ENCODE data around the gene IFT20. TPM values are rescaled to one million over a fixed set of nuclear protein-coding genes. Genes with fewer than 3 reads are reported as not detected.

Gene IFT20
- total and polyA plus RNA-seq, 9 of the 15 experiments (the other 6 are each of a cell fraction or from before 2014, with no cell fraction given) = 11.2 to 38.6 (median 20.1) TPM

GRCh38 chr17:28370035-28370743 lies 34.9 kb upstream of the IFT20 start, which contains the start of gene VTN (continued):
- TF ChIP-seq ATF4 (CRISPR knock-in tag; IDR thresholded peaks at IDR 0.05) (no peak), ZNF644 (tag; IDR thresholded peaks at IDR 0.05; ENCODE audit: low read depth) (no peak), FOS (IDR thresholded peaks at IDR 0.05; ENCODE audit: extremely low read depth, insufficient read length) (no peak), RAD21 (CRISPR knock-in tag; conservative IDR thresholded peaks at IDR 0.05 in 1 of 2, IDR thresholded peaks at IDR 0.05 in 1 of 2) (peak in 1 of 2 experiments; percentile 29; a peak in 2 of 4 replicates), YBX1 (IDR thresholded peaks at IDR 0.05) (no peak), ZC3H8 (IDR thresholded peaks at IDR 0.05) (no peak), NR2C2 (CRISPR knock-in tag; IDR thresholded peaks at IDR 0.05) (no peak), NR2C2 (tag; IDR thresholded peaks at IDR 0.05) (peak; percentile 81; the same call in 1 of the 2 replicates), PPARD (CRISPR knock-in tag; IDR thresholded peaks at IDR 0.05) (no peak), CHD1 (IDR thresholded peaks at IDR 0.05; ENCODE audit: low read length) (no peak), ZNF140 (CRISPR knock-in tag; IDR thresholded peaks at IDR 0.05) (no peak), HNRNPLL (IDR thresholded peaks at IDR 0.05; ENCODE audit: low read depth, low read length, poor library complexity, severe bottlenecking) (peak; percentile 52), ZNF324 (CRISPR knock-in tag; IDR thresholded peaks at IDR 0.05) (no peak), WHSC1 (IDR thresholded peaks at IDR 0.05; ENCODE audit: low read length) (no peak), JUN (IDR thresholded peaks at IDR 0.05; ENCODE audit: borderline replicate concordance, low read depth, low read length) (peak; percentile 42; the same call in 1 of the 2 replicates), JUN (CRISPR knock-in tag; IDR thresholded peaks at IDR 0.05; ENCODE audit: borderline replicate concordance) (no peak), ZBTB43 (CRISPR knock-in tag; IDR thresholded peaks at IDR 0.05) (no peak), CHD2 (IDR thresholded peaks at IDR 0.05; ENCODE audit: low read depth, low read length) (no peak), RCOR1 (IDR thresholded peaks at IDR 0.05; ENCODE audit: borderline replicate concordance in 1 of 2, low read depth in 2 of 2, low read length in 2 of 2) (peak; percentile 17 to 84; a peak in 3 of 4 replicates), SIRT6 (IDR thresholded peaks at IDR 0.05; ENCODE audit: low read depth, low read length) (no peak), ZSCAN32 (CRISPR knock-in tag; IDR thresholded peaks at IDR 0.05) (no peak), RFX5 (IDR thresholded peaks at IDR 0.05; ENCODE audit: low read depth, low read length) (no peak), PRMT5 (CRISPR knock-in tag; IDR thresholded peaks at IDR 0.05) (no peak), TEAD2 (tag; IDR thresholded peaks at IDR 0.05) (peak; percentile 70; the same call in 1 of the 2 replicates), ZNF586 (CRISPR knock-in tag; conservative IDR thresholded peaks at IDR 0.05) (no peak), HLTF (IDR thresholded peaks at IDR 0.05) (no peak), ZNF280B (CRISPR knock-in tag; IDR thresholded peaks at IDR 0.05) (no peak), TEAD1 (CRISPR knock-in tag; IDR thresholded peaks at IDR 0.05) (peak; percentile 67 to 76; a peak in 2 of 4 replicates)

Measured in K562 (cell line).